ENCODE measurements around the gene BCR.

Gene BCR

DNA sequence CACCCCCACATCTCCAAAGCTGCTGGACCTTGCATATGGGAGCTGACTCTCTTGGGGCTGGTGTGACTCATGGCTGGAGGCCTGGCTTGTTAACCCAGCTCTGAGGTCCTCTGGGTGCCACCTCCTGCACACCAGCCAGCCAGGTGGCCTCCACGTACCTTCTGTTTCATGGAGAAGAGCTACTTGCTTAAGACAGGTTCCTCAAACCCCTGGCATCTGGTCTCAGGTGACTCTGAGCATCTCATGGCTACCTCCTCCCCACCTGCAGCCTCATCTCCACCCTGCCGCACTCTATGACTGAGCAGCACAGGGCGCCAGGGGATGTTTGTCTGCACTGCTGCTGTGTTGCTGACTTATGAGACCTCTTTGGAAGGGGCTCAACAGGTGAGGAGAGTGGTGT lies 55.7 kb downstream of the BCR start:
- no peak for DNase-seq (ENCODE audit: low read depth)
- H3K4me3 ChIP-seq (ENCODE audit: low read depth, low read length) = no peak overlapping the region
- TF ChIP-seq, protein P1, sequence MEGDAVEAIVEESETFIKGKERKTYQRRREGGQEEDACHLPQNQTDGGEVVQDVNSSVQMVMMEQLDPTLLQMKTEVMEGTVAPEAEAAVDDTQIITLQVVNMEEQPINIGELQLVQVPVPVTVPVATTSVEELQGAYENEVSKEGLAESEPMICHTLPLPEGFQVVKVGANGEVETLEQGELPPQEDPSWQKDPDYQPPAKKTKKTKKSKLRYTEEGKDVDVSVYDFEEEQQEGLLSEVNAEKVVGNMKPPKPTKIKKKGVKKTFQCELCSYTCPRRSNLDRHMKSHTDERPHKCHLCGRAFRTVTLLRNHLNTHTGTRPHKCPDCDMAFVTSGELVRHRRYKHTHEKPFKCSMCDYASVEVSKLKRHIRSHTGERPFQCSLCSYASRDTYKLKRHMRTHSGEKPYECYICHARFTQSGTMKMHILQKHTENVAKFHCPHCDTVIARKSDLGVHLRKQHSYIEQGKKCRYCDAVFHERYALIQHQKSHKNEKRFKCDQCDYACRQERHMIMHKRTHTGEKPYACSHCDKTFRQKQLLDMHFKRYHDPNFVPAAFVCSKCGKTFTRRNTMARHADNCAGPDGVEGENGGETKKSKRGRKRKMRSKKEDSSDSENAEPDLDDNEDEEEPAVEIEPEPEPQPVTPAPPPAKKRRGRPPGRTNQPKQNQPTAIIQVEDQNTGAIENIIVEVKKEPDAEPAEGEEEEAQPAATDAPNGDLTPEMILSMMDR (IDR thresholded peaks at IDR 0.05; ENCODE audit: control insufficient read depth, extremely low read depth, insufficient read depth) = no peak

GRCh38 chr22:23236440-23237184 lies 56.3 kb downstream of the BCR start:
- H3K4me3 ChIP-seq (ENCODE audit: low read depth, low read length) = no peak overlapping the region
- TF ChIP-seq, protein P1 (IDR thresholded peaks at IDR 0.05; ENCODE audit: control insufficient read depth, extremely low read depth, insufficient read depth) = no peak
- no peak for DNase-seq (ENCODE audit: low read depth)

DNA sequence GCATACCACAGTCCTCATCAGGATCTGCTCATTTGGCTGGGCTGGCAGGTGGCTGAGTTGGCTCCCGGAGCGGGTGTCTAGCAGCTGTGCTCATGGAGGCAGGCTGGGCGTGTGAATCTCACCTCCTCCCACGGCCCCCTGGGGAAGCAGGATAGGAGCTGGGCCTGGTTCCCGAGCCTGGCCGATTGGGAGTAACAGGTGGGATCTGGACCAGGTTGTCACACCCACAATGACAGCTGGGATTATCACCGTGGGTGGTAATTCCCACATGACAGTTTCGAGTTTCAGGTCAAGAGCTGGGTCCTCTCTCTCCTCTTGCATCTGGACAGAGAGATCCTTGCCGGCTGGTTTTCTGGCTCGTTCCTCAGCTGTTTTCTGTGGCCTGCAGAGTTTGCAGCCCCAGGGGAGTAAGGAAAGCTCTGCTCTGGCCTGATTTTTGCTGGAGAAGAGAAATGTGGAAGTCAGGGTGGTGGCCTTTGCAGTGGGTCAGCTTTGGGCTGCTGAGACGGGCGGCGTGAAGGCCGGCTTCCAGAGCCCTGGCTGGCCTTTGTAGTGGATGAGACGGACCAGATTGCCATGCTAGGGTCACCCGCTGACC lies 57.0 kb downstream of the BCR start:
- TF ChIP-seq, protein P1 (IDR thresholded peaks at IDR 0.05; ENCODE audit: control insufficient read depth, extremely low read depth, insufficient read depth) = no peak
- no peak for DNase-seq (ENCODE audit: low read depth)
- no peak overlapping the region for H3K4me3 ChIP-seq (ENCODE audit: low read depth, low read length)

GRCh38 chr22:23237841-23238240 lies 57.5 kb downstream of the BCR start:
- H3K4me3 ChIP-seq (ENCODE audit: low read depth, low read length) = no peak overlapping the region
- no peak for DNase-seq (ENCODE audit: low read depth)
- TF ChIP-seq, protein P1 (IDR thresholded peaks at IDR 0.05; ENCODE audit: control insufficient read depth, extremely low read depth, insufficient read depth) = no peak

DNA sequence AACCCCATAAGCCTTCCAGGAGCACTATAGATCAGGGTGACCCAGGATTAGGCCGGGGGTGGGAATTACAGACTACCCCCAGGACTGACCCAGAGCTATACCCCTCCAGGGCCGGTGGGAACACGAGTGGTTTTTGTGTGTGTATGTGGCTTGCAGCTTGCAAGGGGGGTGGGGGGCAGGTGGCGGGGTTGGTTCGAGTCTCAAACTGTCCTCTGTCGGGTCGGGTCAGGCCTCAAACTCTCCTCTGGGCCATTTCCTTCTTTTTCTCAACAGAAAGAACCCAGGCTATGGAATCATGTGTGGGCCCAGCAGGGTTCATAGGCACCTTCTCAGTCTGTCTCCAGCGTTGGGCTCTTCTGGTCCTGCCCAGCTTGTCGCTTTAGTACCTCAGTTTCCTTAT lies 58.4 kb downstream of the BCR start:
- H3K4me3 ChIP-seq (ENCODE audit: low read depth, low read length) = no peak overlapping the region
- no peak for DNase-seq (ENCODE audit: low read depth)
- TF ChIP-seq, protein P1 (IDR thresholded peaks at IDR 0.05; ENCODE audit: control insufficient read depth, extremely low read depth, insufficient read depth) = no peak

DNA sequence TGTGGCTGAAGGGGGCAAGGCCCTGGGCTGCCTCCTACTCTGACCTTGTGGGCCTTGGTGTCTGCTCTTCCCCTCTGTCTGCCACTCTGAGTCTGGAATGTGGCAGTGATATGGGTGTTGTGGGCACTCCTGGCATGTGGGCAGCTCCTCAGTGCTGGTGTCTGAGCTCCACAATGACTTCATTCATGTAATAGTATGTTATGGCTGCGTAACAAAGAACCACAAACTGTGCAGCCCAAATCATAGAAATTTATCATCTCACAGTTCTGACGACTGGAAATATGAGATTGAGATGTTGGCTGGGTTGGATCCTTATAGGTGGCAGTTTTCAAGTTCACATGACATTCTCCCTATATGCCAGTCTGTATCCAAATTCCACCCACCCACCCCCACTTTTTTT lies 59.1 kb downstream of the BCR start:
- H3K4me3 ChIP-seq (ENCODE audit: low read depth, low read length) = no peak overlapping the region
- TF ChIP-seq, protein P1 (IDR thresholded peaks at IDR 0.05; ENCODE audit: control insufficient read depth, extremely low read depth, insufficient read depth) = no peak
- DNase-seq (ENCODE audit: low read depth) = no peak

Measured in LNCaP clone FGC (cell line).